HG03175 (cell line): ENCODE results near the gene CDK18.
"Not testable (repeated sequence)": the region's sequence is repeated elsewhere in the genome, so short reads cannot be mapped to it uniquely, and the experiment has no call there.

Source experiments
- ATAC-seq: cut with Tn5 transposase; IDR thresholded peaks from one replicate; pipeline ENCODE4 v1.9.1; 2021; ENCODE audit warnings: mild to moderate bottlenecking, moderate library complexity; ENCODE audit not compliant: unreplicated experiment

Gene CDK18

GRCh38 chr1:205504311-205505075, at the start of gene CDK18:
Gene CDK18, plus strand, starts transcription at chr1:205504669. Its CDS starts 18,499 bp downstream, at chr1:205523168.
- ATAC-seq: no peak

- ATAC-seq: no peak
These were observed 49.5 kb upstream of the CDK18 start for GRCh38 chr1:205454903-205455335.

GRCh38 chr1:205455581-205456382, 48.7 kb upstream of the CDK18 start, which contains the start of gene BLACAT1:
Gene BLACAT1, minus strand, starts transcription at chr1:205456045.
- ATAC-seq: no peak

GRCh38 chr1:205456383-205456867, 48.0 kb upstream of the CDK18 start:
- ATAC-seq: no peak

GRCh38 chr1:205456868-205457745, 47.4 kb upstream of the CDK18 start:
- no peak for ATAC-seq

GRCh38 chr1:205458777-205459566, 45.5 kb upstream of the CDK18 start:
- no peak for ATAC-seq

- no peak for ATAC-seq
These were observed 39.1 kb upstream of the CDK18 start for GRCh38 chr1:205465392-205465791.

- no peak for ATAC-seq
These were observed 37.8 kb upstream of the CDK18 start for GRCh38 chr1:205466595-205467220.

GRCh38 chr1:205470131-205470530, 34.3 kb upstream of the CDK18 start:
- ATAC-seq: no peak

GRCh38 chr1:205472737-205473441, 31.6 kb upstream of the CDK18 start:
- ATAC-seq: no peak

GRCh38 chr1:205473475-205473874, 31.0 kb upstream of the CDK18 start:
- no peak for ATAC-seq

GRCh38 chr1:205473966-205474365, 30.5 kb upstream of the CDK18 start:
- ATAC-seq: no peak

- ATAC-seq: no peak
These were observed 29.9 kb upstream of the CDK18 start for GRCh38 chr1:205474571-205474970.

GRCh38 chr1:205475855-205476254, 28.6 kb upstream of the CDK18 start:
- no peak for ATAC-seq

- no peak for ATAC-seq
These were observed 27.8 kb upstream of the CDK18 start for GRCh38 chr1:205476648-205477047.

- no peak for ATAC-seq
These were observed 27.2 kb upstream of the CDK18 start for GRCh38 chr1:205477121-205477758.

- no peak for ATAC-seq
These were observed 26.7 kb upstream of the CDK18 start for GRCh38 chr1:205477759-205478247.

- ATAC-seq: not testable (repeated sequence)
These were observed 25.5 kb upstream of the CDK18 start for GRCh38 chr1:205478985-205479384.
